WTC11 (cell line): ENCODE results near the gene PLCG1.

Experiments
- FOXP1 ChIP-seq: sonication (generic); formaldehyde crosslinking; IDR thresholded peaks from 2 replicates; pipeline ENCODE4 v1.8.0; 2022; ENCODE audit warnings: missing genetic modification reagents, mild to moderate bottlenecking, moderate library complexity, borderline replicate concordance
- TF ChIP-seq, protein P1 (sequence below): sonication (generic); formaldehyde crosslinking; IDR thresholded peaks from 2 replicates; pipeline ENCODE4 v1.8.1; 2023; ENCODE audit warnings: mild to moderate bottlenecking, missing genetic modification reagents, moderate library complexity
- TF ChIP-seq, protein P2 (sequence below): fragments of 200-600 bp; IDR thresholded peaks from 2 replicates; pipeline ENCODE4 v1.8.0; 2022; ENCODE audit warnings: antibody characterized with exemption

DNA sequence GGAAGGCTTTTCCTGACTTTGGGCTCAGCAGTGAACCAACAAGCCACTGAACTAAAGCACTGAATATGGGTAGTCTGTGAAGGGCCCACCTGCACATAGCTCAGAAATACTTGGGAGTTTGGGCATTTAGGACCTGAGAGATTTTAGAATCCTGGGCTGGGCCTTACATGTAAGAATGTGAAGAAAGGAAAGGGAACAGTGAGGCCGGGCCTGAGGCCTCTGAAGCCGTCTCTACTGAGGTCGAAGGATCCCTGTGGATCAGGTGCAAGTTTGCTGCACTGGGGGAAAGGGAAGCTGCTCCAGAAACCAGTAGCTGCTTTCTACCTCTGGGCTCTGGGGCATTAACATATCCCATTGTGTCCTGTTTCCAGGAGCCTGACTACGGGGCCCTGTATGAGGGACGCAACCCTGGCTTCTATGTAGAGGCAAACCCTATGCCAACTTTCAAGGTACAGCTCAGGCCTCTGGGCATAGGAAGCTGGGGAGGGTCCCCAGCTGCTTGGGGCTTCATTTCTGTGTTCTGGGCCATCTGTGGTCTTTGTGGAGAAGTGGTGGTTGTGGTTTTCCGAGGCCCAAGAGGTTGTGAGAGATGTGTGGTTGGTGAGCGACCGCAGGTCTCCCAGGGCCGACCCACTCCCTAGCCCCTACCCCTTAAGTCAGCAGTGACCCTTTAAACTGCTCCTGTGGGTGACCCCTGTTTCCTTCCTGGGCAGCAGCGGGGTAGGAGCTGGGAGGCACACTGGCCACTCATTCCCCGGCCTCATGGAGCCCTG, 30.3 kb downstream of the PLCG1 start:
- no peak for TF ChIP-seq FOXP1 (CRISPR knock-in tag)
- TF ChIP-seq, protein P1, sequence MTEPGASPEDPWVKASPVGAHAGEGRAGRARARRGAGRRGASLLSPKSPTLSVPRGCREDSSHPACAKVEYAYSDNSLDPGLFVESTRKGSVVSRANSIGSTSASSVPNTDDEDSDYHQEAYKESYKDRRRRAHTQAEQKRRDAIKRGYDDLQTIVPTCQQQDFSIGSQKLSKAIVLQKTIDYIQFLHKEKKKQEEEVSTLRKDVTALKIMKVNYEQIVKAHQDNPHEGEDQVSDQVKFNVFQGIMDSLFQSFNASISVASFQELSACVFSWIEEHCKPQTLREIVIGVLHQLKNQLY (CRISPR knock-in tag) = no peak
- TF ChIP-seq, protein P2, sequence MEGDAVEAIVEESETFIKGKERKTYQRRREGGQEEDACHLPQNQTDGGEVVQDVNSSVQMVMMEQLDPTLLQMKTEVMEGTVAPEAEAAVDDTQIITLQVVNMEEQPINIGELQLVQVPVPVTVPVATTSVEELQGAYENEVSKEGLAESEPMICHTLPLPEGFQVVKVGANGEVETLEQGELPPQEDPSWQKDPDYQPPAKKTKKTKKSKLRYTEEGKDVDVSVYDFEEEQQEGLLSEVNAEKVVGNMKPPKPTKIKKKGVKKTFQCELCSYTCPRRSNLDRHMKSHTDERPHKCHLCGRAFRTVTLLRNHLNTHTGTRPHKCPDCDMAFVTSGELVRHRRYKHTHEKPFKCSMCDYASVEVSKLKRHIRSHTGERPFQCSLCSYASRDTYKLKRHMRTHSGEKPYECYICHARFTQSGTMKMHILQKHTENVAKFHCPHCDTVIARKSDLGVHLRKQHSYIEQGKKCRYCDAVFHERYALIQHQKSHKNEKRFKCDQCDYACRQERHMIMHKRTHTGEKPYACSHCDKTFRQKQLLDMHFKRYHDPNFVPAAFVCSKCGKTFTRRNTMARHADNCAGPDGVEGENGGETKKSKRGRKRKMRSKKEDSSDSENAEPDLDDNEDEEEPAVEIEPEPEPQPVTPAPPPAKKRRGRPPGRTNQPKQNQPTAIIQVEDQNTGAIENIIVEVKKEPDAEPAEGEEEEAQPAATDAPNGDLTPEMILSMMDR = no peak
